ENCODE results near the gene DDIAS. TPM values are rescaled to one million over a fixed set of nuclear protein-coding genes. Genes with fewer than 3 reads are reported as not detected.

The DDIAS gene
- total and polyA plus RNA-seq, 10 of the 15 experiments (the other 5 are each of a cell fraction or from before 2014, with no cell fraction given) = 6.9 to 27.8 (median 12.9) TPM

DNA sequence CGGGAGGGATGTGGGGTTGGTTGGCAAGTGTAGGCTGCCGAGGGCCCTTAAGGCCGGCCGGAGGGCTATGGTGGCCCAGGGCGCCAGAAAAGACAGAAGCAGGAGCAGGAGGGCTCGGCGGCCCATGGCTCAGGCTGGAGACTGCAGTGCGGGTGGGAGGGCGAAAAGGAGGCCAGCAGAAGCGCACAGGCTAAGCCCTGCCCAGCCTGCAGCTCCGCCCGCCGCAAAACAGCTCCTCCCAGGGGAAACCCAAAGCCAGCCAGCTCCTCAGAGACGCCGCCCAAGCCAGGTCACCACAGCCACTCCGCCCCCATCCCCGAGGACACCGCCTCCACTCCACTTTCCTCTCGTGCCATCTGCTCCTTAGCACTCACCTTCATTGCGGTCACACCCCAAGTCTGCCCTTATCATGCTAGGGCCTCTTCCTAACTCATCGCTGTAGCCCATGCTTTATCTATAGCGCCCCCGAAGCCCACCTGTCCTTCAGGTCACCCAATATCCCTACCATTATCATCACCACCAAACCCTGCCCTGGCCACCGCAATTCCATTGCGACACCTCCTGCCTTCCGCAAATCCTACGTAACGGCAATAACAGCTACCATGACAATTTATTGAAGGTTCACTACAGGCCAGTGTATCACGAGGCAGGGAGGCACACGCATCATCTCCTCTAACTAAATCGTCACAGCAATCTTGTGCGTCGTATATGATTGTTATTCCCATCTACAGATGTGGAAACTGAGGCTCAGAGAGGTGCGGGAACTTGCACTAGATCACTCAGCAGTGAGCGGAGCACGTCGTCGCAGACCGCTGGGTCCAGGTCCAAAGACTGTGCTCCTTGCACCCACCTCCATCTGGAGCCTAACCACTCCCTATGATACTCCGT is 1.0 kb upstream of the DDIAS start, which contains the start of gene PRCP (continued):
- TF ChIP-seq MYC (IDR thresholded peaks at IDR 0.05; ENCODE audit: insufficient read depth, insufficient read length, insufficient replicate concordance, low read length, severe bottlenecking) (no peak), CREM (IDR thresholded peaks at IDR 0.05; ENCODE audit: low read depth) (no peak), IRF4 (IDR thresholded peaks at IDR 0.05; ENCODE audit: low read depth, low read length) (no peak), CBX3 (IDR thresholded peaks at IDR 0.05; ENCODE audit: borderline replicate concordance, low read depth) (no peak), STAT1 (conservative IDR thresholded peaks at IDR 0.05) (no peak), TBL1XR1 (IDR thresholded peaks at IDR 0.05; ENCODE audit: low read depth, low read length) (no peak), MTA3 (IDR thresholded peaks at IDR 0.05; ENCODE audit: borderline replicate concordance, low read length) (no peak), JUND (IDR thresholded peaks at IDR 0.05; ENCODE audit: low read depth, low read length) (no peak), NR2C2 (IDR thresholded peaks at IDR 0.05; ENCODE audit: borderline replicate concordance, control insufficient read depth, insufficient read length, low read depth) (no peak), CBX5 (IDR thresholded peaks at IDR 0.05; ENCODE audit: low read depth) (no peak), NBN (IDR thresholded peaks at IDR 0.05) (peak; percentile 95), JUNB (IDR thresholded peaks at IDR 0.05) (no peak)
- TF ChIP-seq, protein P1, sequence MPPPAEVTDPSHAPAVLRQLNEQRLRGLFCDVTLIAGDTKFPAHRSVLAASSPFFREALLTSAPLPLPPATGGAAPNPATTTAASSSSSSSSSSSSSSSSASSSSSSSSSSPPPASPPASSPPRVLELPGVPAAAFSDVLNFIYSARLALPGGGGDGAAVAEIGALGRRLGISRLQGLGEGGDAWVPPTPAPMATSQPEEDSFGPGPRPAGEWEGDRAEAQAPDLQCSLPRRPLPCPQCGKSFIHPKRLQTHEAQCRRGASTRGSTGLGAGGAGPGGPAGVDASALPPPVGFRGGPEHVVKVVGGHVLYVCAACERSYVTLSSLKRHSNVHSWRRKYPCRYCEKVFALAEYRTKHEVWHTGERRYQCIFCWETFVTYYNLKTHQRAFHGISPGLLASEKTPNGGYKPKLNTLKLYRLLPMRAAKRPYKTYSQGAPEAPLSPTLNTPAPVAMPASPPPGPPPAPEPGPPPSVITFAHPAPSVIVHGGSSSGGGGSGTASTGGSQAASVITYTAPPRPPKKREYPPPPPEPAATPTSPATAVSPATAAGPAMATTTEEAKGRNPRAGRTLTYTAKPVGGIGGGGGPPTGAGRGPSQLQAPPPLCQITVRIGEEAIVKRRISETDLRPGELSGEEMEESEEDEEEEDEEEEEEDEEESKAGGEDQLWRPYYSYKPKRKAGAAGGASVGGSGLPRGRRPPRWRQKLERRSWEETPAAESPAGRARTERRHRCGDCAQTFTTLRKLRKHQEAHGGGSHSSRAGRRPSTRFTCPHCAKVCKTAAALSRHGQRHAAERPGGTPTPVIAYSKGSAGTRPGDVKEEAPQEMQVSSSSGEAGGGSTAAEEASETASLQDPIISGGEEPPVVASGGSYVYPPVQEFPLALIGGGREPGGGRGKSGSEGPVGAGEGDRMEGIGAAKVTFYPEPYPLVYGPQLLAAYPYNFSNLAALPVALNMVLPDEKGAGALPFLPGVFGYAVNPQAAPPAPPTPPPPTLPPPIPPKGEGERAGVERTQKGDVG (CRISPR knock-in tag; IDR thresholded peaks at IDR 0.05) = no peak
- TF ChIP-seq, protein P2, sequence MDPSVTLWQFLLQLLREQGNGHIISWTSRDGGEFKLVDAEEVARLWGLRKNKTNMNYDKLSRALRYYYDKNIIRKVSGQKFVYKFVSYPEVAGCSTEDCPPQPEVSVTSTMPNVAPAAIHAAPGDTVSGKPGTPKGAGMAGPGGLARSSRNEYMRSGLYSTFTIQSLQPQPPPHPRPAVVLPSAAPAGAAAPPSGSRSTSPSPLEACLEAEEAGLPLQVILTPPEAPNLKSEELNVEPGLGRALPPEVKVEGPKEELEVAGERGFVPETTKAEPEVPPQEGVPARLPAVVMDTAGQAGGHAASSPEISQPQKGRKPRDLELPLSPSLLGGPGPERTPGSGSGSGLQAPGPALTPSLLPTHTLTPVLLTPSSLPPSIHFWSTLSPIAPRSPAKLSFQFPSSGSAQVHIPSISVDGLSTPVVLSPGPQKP (IDR thresholded peaks at IDR 0.05; ENCODE audit: low read depth, low read length) = no peak
- TF ChIP-seq, protein P3, sequence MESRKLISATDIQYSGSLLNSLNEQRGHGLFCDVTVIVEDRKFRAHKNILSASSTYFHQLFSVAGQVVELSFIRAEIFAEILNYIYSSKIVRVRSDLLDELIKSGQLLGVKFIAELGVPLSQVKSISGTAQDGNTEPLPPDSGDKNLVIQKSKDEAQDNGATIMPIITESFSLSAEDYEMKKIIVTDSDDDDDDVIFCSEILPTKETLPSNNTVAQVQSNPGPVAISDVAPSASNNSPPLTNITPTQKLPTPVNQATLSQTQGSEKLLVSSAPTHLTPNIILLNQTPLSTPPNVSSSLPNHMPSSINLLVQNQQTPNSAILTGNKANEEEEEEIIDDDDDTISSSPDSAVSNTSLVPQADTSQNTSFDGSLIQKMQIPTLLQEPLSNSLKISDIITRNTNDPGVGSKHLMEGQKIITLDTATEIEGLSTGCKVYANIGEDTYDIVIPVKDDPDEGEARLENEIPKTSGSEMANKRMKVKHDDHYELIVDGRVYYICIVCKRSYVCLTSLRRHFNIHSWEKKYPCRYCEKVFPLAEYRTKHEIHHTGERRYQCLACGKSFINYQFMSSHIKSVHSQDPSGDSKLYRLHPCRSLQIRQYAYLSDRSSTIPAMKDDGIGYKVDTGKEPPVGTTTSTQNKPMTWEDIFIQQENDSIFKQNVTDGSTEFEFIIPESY (IDR thresholded peaks at IDR 0.05) = no peak
- TF ChIP-seq, protein P4, sequence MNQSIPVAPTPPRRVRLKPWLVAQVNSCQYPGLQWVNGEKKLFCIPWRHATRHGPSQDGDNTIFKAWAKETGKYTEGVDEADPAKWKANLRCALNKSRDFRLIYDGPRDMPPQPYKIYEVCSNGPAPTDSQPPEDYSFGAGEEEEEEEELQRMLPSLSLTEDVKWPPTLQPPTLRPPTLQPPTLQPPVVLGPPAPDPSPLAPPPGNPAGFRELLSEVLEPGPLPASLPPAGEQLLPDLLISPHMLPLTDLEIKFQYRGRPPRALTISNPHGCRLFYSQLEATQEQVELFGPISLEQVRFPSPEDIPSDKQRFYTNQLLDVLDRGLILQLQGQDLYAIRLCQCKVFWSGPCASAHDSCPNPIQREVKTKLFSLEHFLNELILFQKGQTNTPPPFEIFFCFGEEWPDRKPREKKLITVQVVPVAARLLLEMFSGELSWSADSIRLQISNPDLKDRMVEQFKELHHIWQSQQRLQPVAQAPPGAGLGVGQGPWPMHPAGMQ (IDR thresholded peaks at IDR 0.05; ENCODE audit: borderline replicate concordance) = no peak
- TF ChIP-seq, protein P5, sequence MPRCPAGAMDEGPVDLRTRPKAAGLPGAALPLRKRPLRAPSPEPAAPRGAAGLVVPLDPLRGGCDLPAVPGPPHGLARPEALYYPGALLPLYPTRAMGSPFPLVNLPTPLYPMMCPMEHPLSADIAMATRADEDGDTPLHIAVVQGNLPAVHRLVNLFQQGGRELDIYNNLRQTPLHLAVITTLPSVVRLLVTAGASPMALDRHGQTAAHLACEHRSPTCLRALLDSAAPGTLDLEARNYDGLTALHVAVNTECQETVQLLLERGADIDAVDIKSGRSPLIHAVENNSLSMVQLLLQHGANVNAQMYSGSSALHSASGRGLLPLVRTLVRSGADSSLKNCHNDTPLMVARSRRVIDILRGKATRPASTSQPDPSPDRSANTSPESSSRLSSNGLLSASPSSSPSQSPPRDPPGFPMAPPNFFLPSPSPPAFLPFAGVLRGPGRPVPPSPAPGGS (IDR thresholded peaks at IDR 0.05; ENCODE audit: borderline replicate concordance, insufficient read depth, low read depth, low read length, poor library complexity, severe bottlenecking) = no peak
- TF ChIP-seq, protein P6, sequence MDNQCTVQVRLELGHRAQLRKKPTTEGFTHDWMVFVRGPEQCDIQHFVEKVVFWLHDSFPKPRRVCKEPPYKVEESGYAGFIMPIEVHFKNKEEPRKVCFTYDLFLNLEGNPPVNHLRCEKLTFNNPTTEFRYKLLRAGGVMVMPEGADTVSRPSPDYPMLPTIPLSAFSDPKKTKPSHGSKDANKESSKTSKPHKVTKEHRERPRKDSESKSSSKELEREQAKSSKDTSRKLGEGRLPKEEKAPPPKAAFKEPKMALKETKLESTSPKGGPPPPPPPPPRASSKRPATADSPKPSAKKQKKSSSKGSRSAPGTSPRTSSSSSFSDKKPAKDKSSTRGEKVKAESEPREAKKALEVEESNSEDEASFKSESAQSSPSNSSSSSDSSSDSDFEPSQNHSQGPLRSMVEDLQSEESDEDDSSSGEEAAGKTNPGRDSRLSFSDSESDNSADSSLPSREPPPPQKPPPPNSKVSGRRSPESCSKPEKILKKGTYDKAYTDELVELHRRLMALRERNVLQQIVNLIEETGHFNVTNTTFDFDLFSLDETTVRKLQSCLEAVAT (IDR thresholded peaks at IDR 0.05) = peak; percentile 77
